ENCODE results near the gene HNRNPA1.

The HNRNPA1 gene

GRCh38 chr12:54333420-54334034 lies 53.0 kb downstream of the HNRNPA1 start:
- no peak for DNase-seq
